ENCODE results near the gene PHAX.
"Not testable (repeated sequence)": the region's sequence is repeated elsewhere in the genome, so short reads cannot be mapped to it uniquely, and the experiment has no call there.

Gene PHAX

DNA sequence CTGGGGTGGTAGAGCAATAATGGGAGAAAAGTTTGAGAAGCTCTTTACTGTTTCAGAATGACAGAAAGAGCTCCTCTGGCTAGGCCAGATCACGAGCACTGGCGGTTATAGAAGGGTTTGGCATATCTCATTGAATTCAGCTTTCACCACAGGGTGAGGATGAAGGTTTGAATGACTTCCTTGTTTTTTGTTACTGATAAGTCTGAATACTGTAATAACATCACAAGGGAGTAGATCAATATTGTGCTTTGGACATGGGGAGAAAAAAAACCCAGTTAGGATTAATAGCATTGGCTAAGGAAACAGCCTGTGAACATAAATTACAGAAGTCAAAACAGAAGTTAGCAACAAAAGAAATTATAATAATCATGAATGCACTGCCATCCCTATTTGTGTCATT lies 9.4 kb downstream of the PHAX start:
- no peak for DNase-seq

DNA sequence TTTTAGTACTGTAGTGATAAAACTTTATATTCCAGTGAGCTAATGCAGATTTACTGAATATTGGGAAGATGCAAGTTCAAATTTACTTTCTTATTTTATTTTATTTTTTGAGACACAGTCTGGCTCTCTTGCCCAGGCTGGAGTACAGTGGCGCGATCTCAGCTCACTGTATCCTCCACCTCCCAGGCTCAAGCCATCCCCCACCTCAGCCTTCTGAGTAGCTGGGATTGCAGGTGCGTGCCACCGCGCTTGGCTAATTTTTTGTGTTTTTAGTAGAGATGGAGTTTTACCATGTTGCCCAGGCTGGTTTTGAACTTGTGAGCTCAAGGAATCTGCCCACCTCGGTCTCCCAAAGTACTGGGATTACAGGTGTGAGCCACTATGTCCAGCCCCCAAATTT lies 9.9 kb downstream of the PHAX start:
- DNase-seq: no peak

DNA sequence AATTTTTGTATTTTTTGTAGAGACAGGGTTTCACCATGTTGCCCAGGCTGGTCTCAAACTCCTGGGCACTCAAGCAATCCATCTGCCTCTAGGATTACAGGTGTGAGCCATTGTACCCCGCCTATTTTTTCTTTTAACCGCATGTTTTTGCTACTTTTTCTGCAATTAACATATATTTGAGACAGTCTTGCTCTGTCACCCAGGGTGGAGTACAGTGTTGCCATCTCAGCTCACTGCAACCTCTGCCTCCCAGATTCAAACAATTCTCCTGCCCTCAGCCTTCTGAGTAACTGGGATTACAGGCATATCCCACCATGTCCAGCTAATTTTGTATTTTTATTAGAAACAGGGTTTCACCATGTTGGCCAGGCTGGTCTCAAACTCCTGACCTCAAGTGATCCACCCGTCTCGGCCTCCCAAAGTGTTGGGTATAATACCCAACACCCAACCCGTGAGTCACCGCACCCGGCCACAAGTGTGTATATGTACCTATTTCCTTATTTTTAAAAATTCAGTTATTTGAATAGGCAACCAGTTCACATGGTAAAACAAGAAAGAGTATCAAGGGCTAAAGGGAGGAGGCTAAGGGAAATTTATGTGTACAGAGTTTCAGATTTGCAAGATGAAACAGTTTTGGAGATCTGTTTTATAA lies 13.3 kb downstream of the PHAX start:
- no peak for DNase-seq

DNA sequence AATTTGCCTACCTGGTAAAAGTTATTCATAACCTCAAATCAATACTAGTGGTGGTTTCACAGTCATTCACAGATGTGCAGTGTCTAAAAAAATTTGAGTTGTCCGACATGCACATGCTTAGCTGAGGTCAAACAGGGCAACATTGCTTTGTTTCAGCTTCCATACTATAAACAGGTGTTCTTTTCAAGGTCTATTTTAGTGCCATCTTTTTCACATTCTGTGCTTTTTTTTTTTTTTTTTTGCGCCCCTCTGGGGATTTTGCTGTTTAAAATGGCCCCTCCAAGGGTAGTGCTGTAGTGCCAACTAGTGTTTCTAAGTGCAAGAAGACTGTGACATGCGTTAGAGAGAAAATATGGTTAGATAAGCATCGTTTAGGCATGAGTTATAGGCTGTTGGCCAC lies 14.5 kb downstream of the PHAX start:
- no peak for DNase-seq

DNA sequence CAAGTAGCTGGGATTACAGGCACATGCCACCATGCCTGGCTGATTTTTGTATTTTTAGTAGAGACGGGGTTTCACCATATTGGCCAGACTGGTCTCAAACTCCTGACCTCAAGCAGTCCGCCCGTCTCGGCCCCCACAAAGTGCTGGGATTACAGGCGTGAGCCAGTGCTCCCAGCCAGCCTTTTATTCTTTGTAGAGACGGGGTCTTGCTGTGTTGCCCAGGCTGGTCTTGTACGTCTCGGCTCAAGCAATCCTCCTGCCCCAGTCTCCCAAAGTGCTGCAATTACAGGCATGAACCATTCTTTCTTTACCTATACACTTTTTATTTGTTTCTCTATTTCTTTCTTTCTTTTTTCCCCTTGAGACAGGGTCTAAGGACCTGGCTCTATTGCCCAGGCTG lies 16.9 kb downstream of the PHAX start:
- DNase-seq: not testable (repeated sequence)

DNA sequence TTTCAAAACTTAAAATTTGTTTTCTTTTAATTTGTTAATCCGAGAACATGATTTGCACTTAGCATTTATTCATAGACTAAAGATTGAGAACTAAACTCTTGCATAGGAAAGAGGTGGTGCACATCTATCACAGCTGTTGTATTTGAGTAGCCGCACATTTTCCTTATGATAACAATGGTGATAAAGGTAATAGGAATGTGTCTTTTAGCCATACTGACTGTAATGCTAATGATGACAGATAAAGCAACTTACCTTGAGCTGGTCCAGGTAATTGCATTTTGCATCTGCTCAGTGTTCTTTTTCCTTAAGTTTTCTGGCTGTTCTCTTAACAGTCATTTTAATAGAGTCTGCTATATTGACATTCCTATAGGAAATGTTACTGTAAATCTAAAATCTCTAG lies 19.0 kb downstream of the PHAX start:
- no peak for DNase-seq

DNA sequence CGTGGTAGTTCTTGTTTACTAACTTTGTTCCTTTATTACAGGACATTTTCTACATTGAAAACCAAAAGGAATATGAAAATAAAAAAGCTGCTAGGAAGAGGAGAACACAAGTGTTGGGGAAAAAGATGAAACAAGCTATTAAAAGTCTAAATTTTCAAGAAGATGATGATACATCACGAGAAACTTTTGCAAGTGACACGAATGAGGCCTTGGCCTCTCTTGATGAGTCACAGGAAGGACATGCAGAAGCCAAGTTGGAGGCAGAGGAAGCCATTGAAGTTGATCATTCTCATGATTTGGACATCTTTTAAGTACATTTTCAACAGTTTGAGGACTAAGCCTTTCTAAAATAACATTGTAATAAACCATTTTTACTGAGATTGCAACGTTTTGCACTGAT lies 23.8 kb downstream of the PHAX start:
- DNase-seq: no peak

DNA sequence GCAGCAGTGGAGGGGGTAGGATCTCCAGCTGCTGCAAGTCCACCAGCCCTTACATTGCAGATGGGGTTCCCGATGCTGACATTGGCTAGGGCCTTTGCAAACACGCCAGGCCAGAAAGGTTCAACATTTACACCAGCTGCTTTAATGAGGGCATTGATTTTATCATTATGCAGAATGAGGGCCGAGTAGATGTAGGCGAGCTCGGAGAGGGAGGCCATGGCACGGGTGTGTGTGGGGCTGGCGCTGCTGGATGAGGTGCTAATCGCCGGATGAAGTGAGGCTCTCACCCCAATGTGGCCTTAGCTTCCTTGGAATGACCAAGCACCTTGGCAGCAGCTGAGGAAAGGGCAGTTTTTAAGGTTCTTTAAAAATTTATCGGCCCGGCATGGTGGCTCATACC lies 27.4 kb downstream of the PHAX start:
- no peak for DNase-seq

DNA sequence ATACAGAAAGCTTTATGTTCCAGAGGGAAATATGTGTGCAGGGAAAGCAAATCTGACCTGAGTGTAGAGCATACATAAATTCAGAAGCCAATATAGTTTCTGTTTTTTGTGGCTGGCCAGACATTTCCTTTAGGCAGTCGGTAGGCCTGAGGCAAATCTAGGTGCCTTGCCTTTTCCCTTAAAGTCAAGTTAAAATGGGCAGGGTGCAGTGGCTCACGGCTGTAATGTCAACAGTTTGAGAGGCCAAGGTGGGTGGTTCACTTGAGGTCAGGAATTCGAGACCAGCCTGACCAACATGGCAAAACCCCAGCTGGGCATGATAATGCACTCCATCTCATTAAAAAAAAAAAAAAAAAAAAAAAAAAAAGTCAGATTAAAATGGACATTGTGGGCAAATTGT lies 31.2 kb downstream of the PHAX start:
- no peak for DNase-seq

DNA sequence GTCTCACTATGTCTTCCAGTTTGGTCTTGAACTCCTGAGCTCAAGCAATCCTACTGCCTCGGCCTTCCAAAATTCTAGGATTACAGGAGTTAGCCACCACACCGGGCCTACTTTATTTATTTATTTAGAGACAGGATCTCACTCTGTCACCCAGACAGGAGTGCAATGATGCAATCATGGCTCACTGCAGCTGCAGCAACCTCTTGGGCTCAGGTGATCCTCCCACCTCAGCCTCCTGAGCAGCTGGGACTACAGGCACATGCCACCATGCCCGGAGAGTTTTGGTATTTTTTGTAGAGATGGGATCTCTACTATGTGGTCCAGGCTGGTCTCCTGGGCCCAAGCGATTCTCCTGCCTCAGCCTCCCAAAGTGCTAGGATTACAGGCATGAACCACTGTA lies 32.8 kb downstream of the PHAX start:
- DNase-seq: no peak

DNA sequence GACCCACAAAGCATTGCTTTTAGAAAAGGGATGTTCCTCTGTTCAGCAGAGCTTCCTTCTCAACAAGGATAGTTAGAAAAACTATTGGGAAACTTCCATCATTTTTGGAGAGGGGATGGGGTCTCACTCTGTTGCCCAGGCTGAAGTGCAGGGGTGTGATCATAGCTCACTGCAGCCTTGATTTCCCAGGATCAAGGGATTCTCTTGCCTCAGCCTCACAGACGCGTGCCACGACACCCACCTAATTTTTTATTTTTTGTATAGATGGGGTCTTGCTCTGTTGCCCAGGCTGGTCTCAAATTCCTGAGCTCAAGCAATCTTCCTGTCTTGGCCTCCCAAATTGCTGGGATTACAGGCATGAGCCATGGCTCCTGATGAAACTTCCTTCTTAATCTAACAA lies 34.8 kb downstream of the PHAX start:
- DNase-seq: no peak

DNA sequence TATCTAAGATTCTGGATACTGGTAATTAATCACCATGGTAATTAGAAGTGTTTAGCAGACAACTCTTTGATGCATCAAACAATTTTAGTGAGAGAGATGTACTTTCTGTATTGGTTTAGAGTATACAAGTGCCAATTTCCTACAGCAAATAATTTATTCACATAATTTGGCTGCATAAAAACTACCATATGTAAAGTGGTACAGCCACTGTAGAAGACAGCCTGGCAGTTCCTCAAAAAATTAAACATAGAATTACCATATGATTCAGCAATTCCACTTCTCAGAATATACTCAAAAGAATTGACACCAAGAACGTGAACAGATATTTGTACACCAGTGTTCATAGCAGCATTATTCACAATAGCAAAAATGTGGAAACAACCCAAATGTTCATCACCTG lies 36.2 kb downstream of the PHAX start:
- DNase-seq: no peak

DNA sequence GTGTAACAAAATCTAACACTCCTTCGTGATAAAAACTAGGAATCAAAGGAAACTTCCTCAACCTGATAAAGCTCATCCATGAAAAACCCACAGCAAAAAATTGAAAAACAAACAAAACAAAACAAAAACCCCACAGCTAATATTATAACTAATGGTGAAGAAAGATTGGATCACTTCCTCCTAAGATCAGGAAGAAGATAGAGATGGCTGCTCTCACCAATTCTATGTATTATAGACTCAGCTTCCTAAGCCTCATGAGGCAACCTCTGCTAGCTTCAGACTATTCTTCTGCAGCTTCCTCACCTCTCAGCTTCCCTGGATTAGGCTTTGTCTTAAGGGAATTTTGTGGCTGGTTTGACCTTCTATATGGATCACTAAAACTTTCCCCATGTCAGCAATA lies 40.1 kb downstream of the PHAX start:
- no peak for DNase-seq

DNA sequence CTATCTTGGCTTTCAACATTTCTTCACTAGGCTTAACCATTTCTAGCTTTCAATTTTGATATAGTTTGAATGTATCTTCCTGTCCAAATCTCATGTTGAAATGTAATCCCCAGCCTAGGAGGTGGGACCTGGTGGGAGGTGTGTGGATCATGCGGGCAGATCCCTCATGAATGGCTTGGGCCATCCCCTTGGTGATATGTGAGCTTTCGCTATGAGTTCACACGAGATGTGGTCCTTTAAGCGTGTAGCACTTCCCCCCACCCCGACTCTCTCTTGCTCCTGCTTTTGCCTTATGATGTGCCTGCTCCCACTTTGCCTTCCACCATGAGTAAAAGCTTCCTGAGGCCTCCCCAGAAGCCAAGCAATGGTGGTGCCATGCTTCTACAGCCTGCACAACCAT lies 40.6 kb downstream of the PHAX start:
- no peak for DNase-seq

DNA sequence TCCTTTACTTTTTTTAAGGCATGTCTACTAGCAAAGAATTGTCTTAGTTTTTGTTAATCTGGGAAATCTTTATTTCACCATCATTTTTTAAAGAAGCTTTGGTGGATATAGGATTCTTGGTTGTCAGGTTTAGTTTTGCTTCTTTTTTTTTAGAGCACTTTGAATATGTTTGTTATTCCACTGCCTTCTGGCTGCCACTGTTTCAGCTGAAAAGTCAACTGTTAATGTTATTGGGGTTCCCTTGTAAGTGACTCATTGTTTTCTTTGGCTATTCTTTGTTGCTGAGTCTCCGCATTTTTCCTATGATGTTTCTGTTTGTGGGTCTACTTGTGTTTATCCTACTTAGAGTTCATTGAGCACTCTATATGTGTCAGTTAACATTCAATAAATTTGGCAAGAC lies 44.4 kb downstream of the PHAX start:
- DNase-seq: no peak

DNA sequence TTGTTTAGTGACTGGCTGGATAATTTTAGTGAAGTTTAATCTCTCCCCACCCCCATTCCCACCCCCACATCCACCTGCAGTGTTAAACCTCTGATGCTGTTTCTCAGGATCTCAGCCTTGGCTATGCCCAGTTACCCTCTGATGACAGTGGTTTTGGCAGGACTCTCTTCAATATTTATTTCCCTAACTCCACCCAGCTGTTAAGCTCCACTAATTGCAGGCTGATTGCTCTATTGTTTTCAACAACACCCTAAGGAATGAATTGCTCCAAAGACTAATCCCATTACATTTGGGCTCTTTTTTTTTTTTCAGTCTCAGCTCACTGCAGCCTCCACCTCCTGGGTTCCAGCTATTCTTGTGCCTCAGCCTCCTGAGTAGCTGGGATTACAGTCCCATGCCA lies 46.3 kb downstream of the PHAX start:
- no peak for DNase-seq

DNA sequence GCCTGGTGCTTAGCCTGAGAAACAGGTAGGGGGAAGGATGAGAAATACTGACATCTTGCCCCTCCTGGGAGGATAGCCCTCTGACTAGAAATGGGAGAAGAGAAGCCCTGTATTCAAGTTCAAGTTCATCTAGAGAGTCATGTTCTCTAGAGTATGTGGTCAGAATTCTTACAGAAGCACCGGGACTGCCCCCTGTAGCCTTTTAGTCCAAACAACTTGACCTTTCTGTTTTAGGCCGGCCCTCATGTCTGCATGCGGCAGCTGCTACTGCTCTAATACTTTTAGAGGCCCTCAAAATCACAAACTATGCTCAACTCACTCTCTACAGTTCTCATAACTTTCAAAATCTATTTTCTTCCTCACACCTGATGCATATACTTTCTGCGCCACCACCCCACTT lies 47.7 kb downstream of the PHAX start:
- no peak for DNase-seq

DNA sequence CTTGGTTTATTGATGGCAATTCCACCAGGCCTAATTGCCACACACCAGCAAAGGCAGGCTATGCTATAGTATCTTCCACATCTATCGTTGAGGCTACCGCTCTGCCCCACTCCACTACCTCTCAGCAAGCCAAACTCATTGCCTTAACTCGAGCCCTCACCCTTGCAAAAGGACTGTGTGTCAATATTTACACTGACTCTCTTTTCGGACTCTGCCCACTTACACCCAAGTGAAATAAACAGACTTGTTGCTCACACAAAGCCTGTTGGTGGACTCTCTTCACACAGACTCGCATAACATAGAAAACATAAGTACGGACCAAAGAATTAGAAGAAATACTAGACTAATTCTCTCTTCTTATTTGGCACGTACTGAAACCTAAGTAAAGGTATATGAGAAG lies 48.3 kb downstream of the PHAX start:
- DNase-seq: not testable (repeated sequence)

DNA sequence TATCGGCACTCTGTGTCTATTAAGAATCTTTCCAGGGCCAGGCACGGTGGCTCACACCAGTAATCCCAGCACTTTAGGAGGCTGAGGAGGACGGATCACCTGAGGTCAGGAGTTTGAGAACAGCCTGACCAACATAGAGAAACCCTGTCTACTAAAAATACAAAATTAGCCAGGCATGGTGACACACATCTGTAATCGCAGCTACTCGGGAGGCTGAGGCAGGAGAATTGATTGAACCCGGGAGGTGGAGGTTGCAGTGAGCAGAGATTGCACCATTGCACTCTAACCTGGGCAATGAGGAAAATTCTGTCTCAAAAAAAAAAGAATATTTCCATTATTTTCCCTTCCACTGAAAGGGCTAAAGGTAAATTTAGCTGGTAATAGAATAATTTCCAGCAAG lies 49.0 kb downstream of the PHAX start:
- DNase-seq: not testable (repeated sequence)

DNA sequence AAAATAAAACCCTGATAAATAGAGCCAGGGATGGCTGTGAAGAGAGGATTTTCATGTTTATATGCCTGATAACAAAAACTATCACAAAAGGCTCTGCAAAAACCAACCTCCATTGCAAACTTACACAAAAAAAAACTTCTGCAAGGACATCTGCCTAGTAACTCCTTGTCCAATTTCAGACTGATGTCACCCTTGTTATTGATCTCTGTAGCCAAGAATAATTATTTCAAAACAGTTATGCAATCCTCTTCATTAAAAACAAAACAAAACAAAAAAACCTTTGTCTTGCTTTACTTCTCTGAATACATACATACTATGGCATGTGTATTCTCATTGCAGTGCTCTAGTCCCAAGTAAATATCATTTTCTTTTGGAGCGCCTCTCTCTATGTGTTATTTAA lies 49.7 kb downstream of the PHAX start:
- DNase-seq: no peak

DNA sequence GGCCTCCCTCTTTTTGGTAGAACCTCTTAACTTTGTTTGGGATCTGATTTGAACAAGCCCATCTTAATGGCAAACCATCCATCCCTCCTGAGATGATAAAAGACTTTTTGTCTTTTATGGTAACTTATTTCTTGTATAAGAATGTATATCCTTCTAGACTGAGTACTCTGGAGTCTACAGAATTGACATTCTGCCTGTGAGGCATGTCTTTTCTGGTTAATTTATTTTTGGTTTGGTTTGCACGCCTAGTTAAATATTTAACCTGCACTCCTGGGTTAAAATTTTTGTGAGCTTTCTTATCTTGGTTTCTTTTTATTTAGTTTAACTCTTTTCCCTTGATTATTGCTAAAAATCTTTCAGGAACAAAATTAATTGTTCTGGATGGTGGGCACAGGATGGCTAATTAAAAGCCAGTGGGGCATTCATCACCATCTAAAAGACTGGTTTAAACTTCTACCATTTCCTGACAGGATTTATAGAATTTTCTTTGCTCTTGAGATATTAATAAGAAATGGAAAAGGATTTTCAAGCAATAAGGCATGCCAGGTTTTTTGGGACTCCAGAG lies 50.3 kb downstream of the PHAX start:
- DNase-seq: no peak

DNA sequence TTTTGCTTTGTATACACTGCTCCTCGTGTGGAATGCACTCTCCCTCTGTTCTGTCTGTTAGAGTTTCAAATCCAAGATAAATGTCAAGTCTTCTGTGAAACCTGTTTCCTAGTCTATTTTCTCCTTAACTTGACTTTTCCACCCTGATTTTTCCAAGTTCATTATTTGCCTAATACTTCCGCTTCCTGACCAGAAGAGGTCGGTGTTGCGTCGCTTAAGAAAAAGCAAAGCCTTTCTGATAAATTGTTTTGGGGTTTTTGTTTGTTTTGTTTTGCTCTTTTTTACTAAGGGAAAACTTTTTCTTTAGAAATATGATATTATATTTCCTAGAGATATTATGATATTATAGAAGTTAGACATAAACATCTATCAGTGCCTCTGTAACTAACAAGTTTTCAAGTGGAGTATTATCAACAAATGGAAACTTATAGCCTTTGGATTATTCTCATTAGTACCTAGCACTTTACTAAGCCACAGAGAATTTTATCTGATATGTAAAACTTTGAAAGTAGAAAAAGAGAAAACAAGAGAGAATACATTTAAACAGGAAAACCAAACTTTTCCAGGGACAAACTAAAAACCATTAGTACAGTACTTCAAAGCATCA lies 55.8 kb downstream of the PHAX start:
- DNase-seq: peak; percentile 2

DNA sequence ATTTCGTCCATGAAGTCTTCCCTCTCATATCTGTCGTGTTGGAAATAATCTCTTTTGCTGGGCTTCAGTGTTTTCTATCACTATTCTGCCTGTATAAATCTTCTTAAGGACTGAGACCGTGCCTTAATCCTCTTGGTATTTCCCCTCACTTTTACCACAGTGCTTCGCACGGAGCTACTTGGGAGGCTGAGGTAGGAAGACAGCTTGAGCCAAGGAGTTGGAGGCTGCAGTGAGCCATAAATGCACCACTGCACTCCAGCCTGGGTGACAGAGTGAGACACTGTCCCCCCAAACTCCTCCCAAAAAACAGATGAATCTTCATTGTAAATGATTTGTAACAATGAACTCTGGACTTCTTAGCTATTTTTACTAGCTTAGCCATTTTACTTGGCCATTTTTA lies 57.8 kb downstream of the PHAX start:
- DNase-seq: no peak

DNA sequence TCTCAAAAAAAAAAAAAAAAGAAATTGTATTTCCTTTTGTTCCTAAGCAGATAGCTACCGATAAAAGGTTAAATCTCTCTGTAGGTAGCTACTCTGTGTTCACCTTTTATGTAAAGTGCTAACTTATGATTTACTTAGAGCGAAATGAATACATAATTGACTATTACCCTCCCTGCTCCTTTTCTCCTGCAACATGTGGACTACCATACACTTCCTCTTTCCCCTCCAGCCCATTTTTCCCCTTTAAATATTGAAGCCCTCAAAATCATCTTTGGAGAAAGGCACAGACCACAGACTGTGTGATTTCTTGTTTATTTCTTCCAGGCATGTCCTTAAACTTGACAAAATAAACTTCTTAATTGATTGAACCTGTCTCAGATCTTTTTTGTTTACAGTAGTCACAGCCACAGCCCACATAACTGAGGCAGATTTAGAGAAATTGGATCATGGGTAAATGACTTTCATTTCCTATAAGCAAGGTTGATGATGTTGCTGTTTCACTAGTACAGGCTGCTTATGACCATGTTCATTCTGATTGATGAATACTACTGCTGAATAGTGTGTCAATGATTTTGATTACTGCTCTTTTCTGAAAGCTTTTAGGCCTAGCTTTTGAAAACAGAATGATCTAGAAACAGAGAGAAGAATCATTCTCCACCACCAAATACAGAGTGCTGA lies 59.2 kb downstream of the PHAX start:
- no peak for DNase-seq

DNA sequence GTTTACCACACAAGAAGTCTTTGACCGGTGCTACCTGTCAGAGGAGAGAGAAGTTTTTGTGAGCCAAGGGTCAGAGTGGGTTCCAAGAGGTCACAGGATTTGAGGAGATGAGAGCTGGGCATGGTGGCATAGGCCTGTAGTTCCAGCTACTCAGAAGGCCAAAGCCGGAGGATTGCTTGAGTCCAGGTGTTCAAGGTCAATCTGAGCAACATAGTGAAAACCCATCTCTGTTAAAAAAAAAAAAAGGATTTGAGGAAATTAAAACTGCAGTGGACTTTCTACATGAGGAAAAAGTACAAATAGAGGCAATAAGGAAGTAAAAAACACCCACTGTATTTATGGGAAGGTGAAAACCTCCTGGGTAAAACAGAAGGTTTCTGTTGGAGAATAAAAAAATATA lies 63.8 kb downstream of the PHAX start:
- DNase-seq: no peak

All from DMS 273 treated with DMSO at 0.1 percent for 48 hours (cell line).